Measurements from ENCODE around the gene KCP.

The KCP gene

DNA sequence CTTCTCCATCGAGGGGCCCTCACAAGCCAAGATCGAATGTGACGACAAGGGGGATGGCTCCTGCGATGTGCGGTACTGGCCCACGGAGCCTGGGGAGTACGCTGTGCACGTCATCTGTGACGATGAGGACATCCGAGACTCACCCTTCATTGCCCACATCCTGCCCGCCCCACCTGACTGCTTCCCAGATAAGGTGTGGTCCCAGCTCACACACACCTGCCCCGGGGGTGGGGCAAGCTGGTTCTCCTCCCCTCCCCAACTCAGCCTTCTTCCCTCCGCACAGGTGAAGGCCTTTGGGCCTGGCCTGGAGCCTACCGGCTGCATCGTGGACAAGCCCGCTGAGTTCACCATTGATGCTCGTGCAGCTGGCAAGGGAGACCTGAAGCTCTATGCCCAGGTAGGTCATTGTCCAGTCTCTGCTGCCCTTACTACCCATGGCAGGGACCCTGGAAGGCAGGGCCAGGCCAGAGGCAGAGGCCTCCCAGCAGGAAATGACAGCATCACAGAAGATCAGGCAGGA is 69.3 kb downstream of the KCP start:
- Histone ChIP-seq H2BK5ac (ENCODE audit: low read depth, low read length, poor library complexity, severe bottlenecking) (no peak overlapping the region), H3K4me3 (ENCODE audit: insufficient read depth in 1 of 2, low read depth in 1 of 2, low read length in 2 of 2) (no peak overlapping the region), H3K18ac (ENCODE audit: low read depth in 1 of 2, low read length in 2 of 2) (no peak overlapping the region), H3K27ac (ENCODE audit: low read length, poor library complexity, severe bottlenecking) (no peak overlapping the region), H3K36me3 (ENCODE audit: control insufficient read depth in 1 of 2, insufficient read depth in 2 of 2, low read depth in 1 of 2, low read length in 2 of 2) (peaks cover 96 to 99% of the 10 kb centered on the region in 2 experiments), H2AK5ac (ENCODE audit: low read length, severe bottlenecking) (no peak overlapping the region), H3K79me1 (replicated peaks; ENCODE audit: low read length, poor library complexity, severe bottlenecking) (peaks cover 47% of the 10 kb centered on the region), H2BK12ac (ENCODE audit: low read length in 2 of 2) (peak overlapping the region in 1 of 2 experiments; percentile 35), H4K91ac (ENCODE audit: low read length) (no peak overlapping the region), H3K4ac (ENCODE audit: low read depth in 1 of 2, low read length in 2 of 2) (no peak overlapping the region), H3K9ac (ENCODE audit: low read length) (peak overlapping the region; percentile 49), H2BK15ac (ENCODE audit: low read depth, poor library complexity, severe bottlenecking) (no peak overlapping the region), H3K14ac (ENCODE audit: low read length in 2 of 2) (peak overlapping the region in 1 of 2 experiments; percentile 35), H3K9me3 (ENCODE audit: control insufficient read depth, low read length) (no peaks in the 10 kb centered on the region), H3K23ac (ENCODE audit: low read length in 2 of 2) (no peak overlapping the region), H3K4me1 (ENCODE audit: control insufficient read depth, insufficient read depth, low read depth, low read length) (peaks cover 4% of the 10 kb centered on the region), H2BK120ac (ENCODE audit: low read depth, low read length) (no peak overlapping the region), H2AFZ (ENCODE audit: low read depth, low read length) (no peak overlapping the region), H3K27me3 (ENCODE audit: control insufficient read depth in 1 of 2, insufficient read depth in 1 of 2, low read length in 2 of 2) (no peaks in the 10 kb centered on the region), H3K4me2 (ENCODE audit: low read length, poor library complexity, severe bottlenecking) (no peak overlapping the region), H4K8ac (ENCODE audit: low read length) (no peak overlapping the region)
- 94% methylated on average over 17 of the region's 17 CpGs for WGBS
- no peak for DNase-seq

DNA sequence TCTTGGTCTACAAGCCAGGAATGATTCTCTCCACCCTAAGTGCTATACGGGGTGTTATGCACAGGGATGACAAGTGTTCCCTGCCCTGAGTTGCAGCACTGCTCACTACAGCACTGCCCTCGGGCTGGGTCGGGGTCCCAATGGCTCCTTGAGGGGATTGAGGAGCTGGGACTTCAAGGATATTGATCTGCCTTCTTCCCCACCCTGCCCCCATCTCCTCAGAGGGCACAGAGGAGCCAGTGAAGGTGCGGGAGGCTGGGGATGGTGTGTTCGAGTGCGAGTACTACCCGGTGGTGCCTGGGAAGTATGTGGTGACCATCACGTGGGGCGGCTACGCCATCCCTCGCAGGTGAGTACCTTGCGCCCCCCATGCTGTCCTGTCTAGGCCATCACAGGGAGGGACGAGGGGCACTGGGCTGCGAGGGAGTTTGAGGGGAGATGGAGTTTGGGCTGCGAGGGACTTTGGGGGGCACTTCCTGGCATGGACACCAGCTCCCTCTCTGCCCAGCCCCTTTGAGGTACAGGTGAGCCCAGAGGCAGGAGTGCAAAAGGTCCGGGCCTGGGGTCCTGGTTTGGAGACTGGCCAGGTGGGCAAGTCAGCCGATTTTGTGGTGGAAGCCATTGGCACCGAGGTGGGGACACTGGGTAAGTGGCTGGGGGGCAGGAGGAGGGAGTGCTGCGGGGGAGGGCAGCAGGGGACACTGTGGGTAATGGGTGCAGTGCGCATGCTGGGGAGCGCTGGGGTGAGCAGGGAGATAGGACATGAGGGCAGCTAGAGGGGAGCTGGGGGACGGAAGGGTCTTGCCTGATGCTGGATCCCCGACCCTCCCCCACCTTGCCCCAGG is 70.0 kb downstream of the KCP start:
- Histone ChIP-seq H3K4ac (ENCODE audit: low read depth in 1 of 2, low read length in 2 of 2) (no peak overlapping the region), H3K14ac (ENCODE audit: low read length in 2 of 2) (no peak overlapping the region), H2BK5ac (ENCODE audit: low read depth, low read length, poor library complexity, severe bottlenecking) (no peak overlapping the region), H2BK120ac (ENCODE audit: low read depth, low read length) (no peak overlapping the region), H3K18ac (ENCODE audit: low read depth in 1 of 2, low read length in 2 of 2) (no peak overlapping the region), H3K27me3 (ENCODE audit: control insufficient read depth in 1 of 2, insufficient read depth in 1 of 2, low read length in 2 of 2) (no peaks in the 10 kb centered on the region), H3K36me3 (ENCODE audit: control insufficient read depth in 1 of 2, insufficient read depth in 2 of 2, low read depth in 1 of 2, low read length in 2 of 2) (peaks cover 96 to 99% of the 10 kb centered on the region in 2 experiments), H3K27ac (ENCODE audit: low read length, poor library complexity, severe bottlenecking) (no peak overlapping the region), H3K9ac (ENCODE audit: low read length) (no peak overlapping the region), H2BK15ac (ENCODE audit: low read depth, poor library complexity, severe bottlenecking) (no peak overlapping the region), H3K4me1 (ENCODE audit: control insufficient read depth, insufficient read depth, low read depth, low read length) (peaks cover 8% of the 10 kb centered on the region), H3K79me1 (replicated peaks; ENCODE audit: low read length, poor library complexity, severe bottlenecking) (peaks cover 48% of the 10 kb centered on the region), H3K23ac (ENCODE audit: low read length in 2 of 2) (no peak overlapping the region), H2BK12ac (ENCODE audit: low read length in 2 of 2) (no peak overlapping the region), H2AFZ (ENCODE audit: low read depth, low read length) (no peak overlapping the region), H4K91ac (ENCODE audit: low read length) (peak overlapping the region; percentile 24), H4K8ac (ENCODE audit: low read length) (no peak overlapping the region), H3K9me3 (ENCODE audit: control insufficient read depth, low read length) (no peaks in the 10 kb centered on the region), H3K4me2 (ENCODE audit: low read length, poor library complexity, severe bottlenecking) (no peak overlapping the region), H2AK5ac (ENCODE audit: low read length, severe bottlenecking) (no peak overlapping the region), H3K4me3 (ENCODE audit: insufficient read depth in 1 of 2, low read depth in 1 of 2, low read length in 2 of 2) (no peak overlapping the region)
- WGBS, result 95% methylated on average over 23 of the region's 23 CpGs
- DNase-seq, result no peak

DNA sequence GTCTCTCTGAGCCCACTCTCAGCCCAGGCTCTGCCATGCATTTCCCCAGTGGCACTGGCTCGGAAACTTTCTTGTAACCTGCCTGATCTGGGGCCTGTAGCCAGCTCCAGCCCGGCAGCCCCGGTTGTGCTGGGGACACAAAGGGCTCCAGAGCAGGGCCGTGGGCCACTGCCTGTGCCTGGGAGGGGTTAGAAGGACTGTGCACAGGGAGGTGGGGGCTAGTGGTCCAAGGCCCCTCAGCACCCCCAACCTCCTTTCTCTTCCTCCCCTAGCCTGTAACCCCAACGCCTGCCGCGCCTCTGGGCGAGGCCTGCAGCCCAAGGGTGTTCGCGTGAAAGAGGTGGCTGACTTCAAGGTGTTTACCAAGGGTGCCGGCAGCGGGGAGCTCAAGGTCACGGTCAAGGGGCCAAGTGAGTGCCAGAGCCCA is 70.7 kb downstream of the KCP start:
- H4K91ac ChIP-seq (ENCODE audit: low read length), result no peak overlapping the region
- peaks cover 47% of the 10 kb centered on the region for H3K79me1 ChIP-seq (replicated peaks; ENCODE audit: low read length, poor library complexity, severe bottlenecking)
- no peak overlapping the region for H3K4me3 ChIP-seq (ENCODE audit: insufficient read depth in 1 of 2, low read depth in 1 of 2, low read length in 2 of 2)
- H3K27me3 ChIP-seq (ENCODE audit: control insufficient read depth in 1 of 2, insufficient read depth in 1 of 2, low read length in 2 of 2), result no peaks in the 10 kb centered on the region
- H2BK120ac ChIP-seq (ENCODE audit: low read depth, low read length), result no peak overlapping the region
- no peak overlapping the region for H3K4ac ChIP-seq (ENCODE audit: low read depth in 1 of 2, low read length in 2 of 2)
- DNase-seq, result no peak
- H3K9ac ChIP-seq (ENCODE audit: low read length), result no peak overlapping the region
- no peak overlapping the region for H3K4me2 ChIP-seq (ENCODE audit: low read length, poor library complexity, severe bottlenecking)
- H2BK15ac ChIP-seq (ENCODE audit: low read depth, poor library complexity, severe bottlenecking), result no peak overlapping the region
- no peak overlapping the region for H4K8ac ChIP-seq (ENCODE audit: low read length)
- peaks cover 95 to 98% of the 10 kb centered on the region in 2 experiments for H3K36me3 ChIP-seq (ENCODE audit: control insufficient read depth in 1 of 2, insufficient read depth in 2 of 2, low read depth in 1 of 2, low read length in 2 of 2)
- H2BK12ac ChIP-seq (ENCODE audit: low read length in 2 of 2), result no peak overlapping the region
- H3K14ac ChIP-seq (ENCODE audit: low read length in 2 of 2), result no peak overlapping the region
- no peak overlapping the region for H3K27ac ChIP-seq (ENCODE audit: low read length, poor library complexity, severe bottlenecking)
- no peaks in the 10 kb centered on the region for H3K9me3 ChIP-seq (ENCODE audit: control insufficient read depth, low read length)
- no peak overlapping the region for H2BK5ac ChIP-seq (ENCODE audit: low read depth, low read length, poor library complexity, severe bottlenecking)
- peaks cover 8% of the 10 kb centered on the region for H3K4me1 ChIP-seq (ENCODE audit: control insufficient read depth, insufficient read depth, low read depth, low read length)
- H2AK5ac ChIP-seq (ENCODE audit: low read length, severe bottlenecking), result no peak overlapping the region
- no peak overlapping the region for H3K18ac ChIP-seq (ENCODE audit: low read depth in 1 of 2, low read length in 2 of 2)
- no peak overlapping the region for H2AFZ ChIP-seq (ENCODE audit: low read depth, low read length)
- 92% methylated on average over 12 of the region's 13 CpGs for WGBS
- no peak overlapping the region for H3K23ac ChIP-seq (ENCODE audit: low read length in 2 of 2)

DNA sequence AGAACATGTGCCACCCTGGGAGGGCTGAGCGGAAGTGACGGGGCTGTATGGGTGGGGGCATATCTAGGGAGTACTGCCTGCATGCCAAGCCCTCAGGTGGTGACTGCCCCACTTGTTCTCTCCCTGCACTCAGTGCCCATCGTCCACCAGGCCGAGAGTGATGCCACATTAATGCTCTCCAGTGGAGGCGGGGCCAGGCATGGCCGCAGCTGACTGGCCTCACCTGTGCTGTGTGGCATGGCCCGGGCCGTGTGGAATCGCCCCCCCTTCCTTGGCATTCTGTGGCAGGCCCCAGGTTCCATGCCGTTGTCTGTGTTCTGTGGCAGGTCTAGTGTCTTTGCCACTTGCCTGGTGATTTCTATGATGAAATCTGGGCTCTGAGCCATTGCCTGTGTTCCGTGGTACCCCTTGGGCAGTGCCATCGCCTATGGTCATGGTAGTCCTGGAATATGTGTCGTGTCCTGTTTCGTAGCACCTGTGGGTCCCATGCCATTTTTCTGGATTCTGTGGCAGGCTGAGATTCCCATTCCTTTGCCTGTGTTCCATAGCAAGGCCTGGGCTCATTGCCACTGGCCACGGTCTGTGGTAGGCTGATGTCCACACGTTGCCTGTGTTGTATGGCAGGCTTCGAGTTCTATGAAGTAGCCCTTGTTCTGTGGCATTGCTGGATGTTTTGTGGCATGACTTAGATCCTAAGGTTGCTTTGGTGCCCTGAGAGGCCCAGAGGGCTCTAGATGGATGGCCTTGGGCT is 71.4 kb downstream of the KCP start:
- Histone ChIP-seq H3K14ac (ENCODE audit: low read length in 2 of 2) (no peak overlapping the region), H4K91ac (ENCODE audit: low read length) (no peak overlapping the region), H3K27ac (ENCODE audit: low read length, poor library complexity, severe bottlenecking) (no peak overlapping the region), H2BK12ac (ENCODE audit: low read length in 2 of 2) (no peak overlapping the region), H4K8ac (ENCODE audit: low read length) (no peak overlapping the region), H3K4ac (ENCODE audit: low read depth in 1 of 2, low read length in 2 of 2) (no peak overlapping the region), H3K23ac (ENCODE audit: low read length in 2 of 2) (no peak overlapping the region), H3K9me3 (ENCODE audit: control insufficient read depth, low read length) (no peaks in the 10 kb centered on the region), H3K4me2 (ENCODE audit: low read length, poor library complexity, severe bottlenecking) (no peak overlapping the region), H3K27me3 (ENCODE audit: control insufficient read depth in 1 of 2, insufficient read depth in 1 of 2, low read length in 2 of 2) (no peaks in the 10 kb centered on the region), H3K79me1 (replicated peaks; ENCODE audit: low read length, poor library complexity, severe bottlenecking) (peaks cover 45% of the 10 kb centered on the region), H2BK15ac (ENCODE audit: low read depth, poor library complexity, severe bottlenecking) (no peak overlapping the region), H3K18ac (ENCODE audit: low read depth in 1 of 2, low read length in 2 of 2) (no peak overlapping the region), H3K9ac (ENCODE audit: low read length) (no peak overlapping the region), H2BK5ac (ENCODE audit: low read depth, low read length, poor library complexity, severe bottlenecking) (no peak overlapping the region), H3K4me1 (ENCODE audit: control insufficient read depth, insufficient read depth, low read depth, low read length) (peaks cover 8% of the 10 kb centered on the region), H2AK5ac (ENCODE audit: low read length, severe bottlenecking) (no peak overlapping the region), H3K4me3 (ENCODE audit: insufficient read depth in 1 of 2, low read depth in 1 of 2, low read length in 2 of 2) (no peak overlapping the region), H3K36me3 (ENCODE audit: control insufficient read depth in 1 of 2, insufficient read depth in 2 of 2, low read depth in 1 of 2, low read length in 2 of 2) (peaks cover 89 to 92% of the 10 kb centered on the region in 2 experiments), H2BK120ac (ENCODE audit: low read depth, low read length) (no peak overlapping the region), H2AFZ (ENCODE audit: low read depth, low read length) (no peak overlapping the region)
- 94% methylated on average over 17 of the region's 17 CpGs for WGBS
- no peak for DNase-seq
